GM23248 (cell line): ENCODE measurements around the gene CFAP300. TPM values are rescaled to one million over a fixed set of nuclear protein-coding genes. Genes with fewer than 3 reads are reported as not detected.

Experiments
- DNase-seq: peaks from one replicate; pipeline ENCODE4 v3.0.0-alpha.2; 2015
- H2AFZ ChIP-seq: fragments of 200-600 bp; sonication (generic); 2 replicates; pipeline ENCODE4 v1.6.1; 2016; ENCODE audit warnings: antibody characterized with exemption
- H3F3A ChIP-seq: fragments of 200-600 bp; sonication (generic); 2 replicates; pipeline ENCODE4 v1.6.1; 2016; ENCODE audit warnings: mild to moderate bottlenecking, antibody characterized with exemption, mixed run types; ENCODE audit not compliant: insufficient read depth
- H3K27ac ChIP-seq: fragments of 200-600 bp; sonication (generic); 2 replicates; pipeline ENCODE4 v1.5.1; 2016; ENCODE audit warnings: mild to moderate bottlenecking
- H3K27me3 ChIP-seq: fragments of 200-600 bp; sonication (generic); replicated peaks from 2 replicates; pipeline ENCODE4 v1.6.1; 2016; ENCODE audit warnings: mild to moderate bottlenecking; ENCODE audit not compliant: insufficient read depth
- H3K36me3 ChIP-seq: fragments of 200-600 bp; sonication (generic); 2 replicates; pipeline ENCODE4 v1.6.1; 2016; ENCODE audit warnings: low read depth, mild to moderate bottlenecking
- H3K4me1 ChIP-seq: fragments of 200-600 bp; sonication (generic); 2 replicates; pipeline ENCODE4 v1.6.1; 2016; ENCODE audit warnings: mild to moderate bottlenecking; ENCODE audit not compliant: insufficient read depth
- H3K4me2 ChIP-seq: fragments of 200-600 bp; sonication (generic); one replicate; pipeline ENCODE4 v1.6.1; 2016; ENCODE audit warnings: mild to moderate bottlenecking; ENCODE audit not compliant: unreplicated experiment
- H3K4me3 ChIP-seq: fragments of 200-600 bp; sonication (generic); 2 replicates; pipeline ENCODE4 v1.5.1; 2016; ENCODE audit warnings: mild to moderate bottlenecking
- H3K79me2 ChIP-seq: fragments of 200-600 bp; sonication (generic); 2 replicates; pipeline ENCODE4 v1.6.1; 2016; ENCODE audit warnings: mild to moderate bottlenecking; ENCODE audit not compliant: insufficient read depth
- H3K9ac ChIP-seq: fragments of 200-600 bp; sonication (generic); 2 replicates; pipeline ENCODE4 v1.6.1; 2016; ENCODE audit warnings: mild to moderate bottlenecking
- H3K9me2 ChIP-seq: fragments of 200-600 bp; sonication (generic); 2 replicates; pipeline ENCODE4 v1.6.1; 2016; ENCODE audit warnings: mixed run types, mild to moderate bottlenecking, moderate library complexity; ENCODE audit not compliant: insufficient read depth
- H3K9me3 ChIP-seq: fragments of 200-600 bp; sonication (generic); one replicate; pipeline ENCODE4 v1.6.1; 2017; ENCODE audit warnings: low read depth
- H4K20me1 ChIP-seq: fragments of 200-600 bp; sonication (generic); 2 replicates; pipeline ENCODE4 v1.6.0; 2016; ENCODE audit not compliant: insufficient read depth
- EZH2 ChIP-seq: fragments of 200-600 bp; sonication (generic); IDR thresholded peaks from 2 replicates; pipeline ENCODE4 v1.6.1; 2018; ENCODE audit warnings: antibody characterized with exemption, mild to moderate bottlenecking; ENCODE audit not compliant: insufficient read depth, poor library complexity, severe bottlenecking
- EZH2phosphoT487 ChIP-seq: fragments of 200-600 bp; sonication (generic); IDR thresholded peaks from 2 replicates; pipeline ENCODE4 v1.6.1; 2018; ENCODE audit warnings: antibody characterized with exemption, moderate library complexity, mild to moderate bottlenecking, low read depth; ENCODE audit not compliant: insufficient read depth
- WGBS, 2 experiments: methylation state at CpG; one replicate each; pipeline ENCODE4 v1.1.6; 2015 to 2017; ENCODE audit warnings: low lambda C conversion rate in 2 of 2, low coverage in 1 of 2; ENCODE audit errors: missing lambda C conversion rate in 2 of 2; 5-methylcytosine and 5-hydroxymethylcytosine counted together
- in situ Hi-C: fragments of 300-500 bp; cut with MboI; formaldehyde crosslinking; loops from 2 replicates; pipeline ENCODE4 v1.15.0; 2020
- polyA plus RNA-seq: library from polyadenylated mRNA; unstranded; fragments of >200 nt; fragmentation: Nextera tagmentation; extraction: Ambion mirVana; gene quantifications from 2 replicates; pipeline ENCODE4 v1.2.1, GENCODE V29; 2016
- total RNA-seq: library from RNA; depleted of rRNA; stranded (reverse); fragments of >200 nt; shearing (Covaris generic); gene quantifications from 2 replicates; pipeline ENCODE4 v1.2.3, GENCODE V29; 2014

The CFAP300 gene
- total and polyA plus RNA-seq, 2 experiments from 2014 or later = 7.3 to 14.0 TPM

DNA sequence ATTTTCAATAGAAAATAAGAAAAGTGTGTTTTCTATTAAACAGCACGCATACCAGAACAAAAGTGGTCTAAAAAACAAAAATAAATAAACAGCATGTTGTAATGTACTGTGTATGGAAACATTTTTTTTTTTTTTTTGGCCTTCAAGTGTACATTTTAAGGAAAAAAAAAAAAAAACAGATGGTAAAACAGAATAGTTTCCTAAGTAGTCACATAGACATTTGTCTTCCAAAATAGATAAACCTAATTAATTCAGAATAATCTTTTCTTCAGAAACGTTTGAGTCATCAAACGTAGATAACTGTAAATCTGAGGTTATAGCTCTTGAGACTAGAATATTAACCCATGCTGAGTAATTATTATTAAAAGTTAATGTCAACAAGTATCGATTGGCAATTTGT, 396 bp upstream of the CFAP300 start:
- 1 to 3% methylated on average over 4 of the region's 4 CpGs for WGBS, 2 experiments
- peaks cover 3% of the 10 kb centered on the region for H3K9me3 ChIP-seq
- no peaks in the 10 kb centered on the region for H3K36me3 ChIP-seq
- in situ Hi-C loops = no loop called here
- H3K4me3 ChIP-seq = peak overlapping the region; percentile 79
- TF ChIP-seq EZH2 (no peak), EZH2phosphoT487 (no peak)
- no peaks in the 10 kb centered on the region for H3K79me2 ChIP-seq
- H3K4me2 ChIP-seq = peak overlapping the region; percentile 99
- H3K9me2 ChIP-seq = no peaks in the 10 kb centered on the region
- peak; percentile 75 for DNase-seq
- H2AFZ ChIP-seq = peak overlapping the region; percentile 92
- no peaks in the 10 kb centered on the region for H4K20me1 ChIP-seq
- H3K27ac ChIP-seq = peak overlapping the region; percentile 79
- peaks cover 18% of the 10 kb centered on the region for H3F3A ChIP-seq
- peak overlapping the region; percentile 85 for H3K9ac ChIP-seq
- H3K4me1 ChIP-seq = peaks cover 16% of the 10 kb centered on the region; the same call in 1 of the 2 replicates
- no peaks in the 10 kb centered on the region for H3K27me3 ChIP-seq

GRCh38 chr11:102050927-102051575, 3.8 kb downstream of the CFAP300 start:
- no peaks in the 10 kb centered on the region for H4K20me1 ChIP-seq
- H3K27ac ChIP-seq = no peak overlapping the region
- H3K9ac ChIP-seq = no peak overlapping the region
- no peak overlapping the region for H2AFZ ChIP-seq
- no peak for TF ChIP-seq EZH2
- TF ChIP-seq EZH2phosphoT487 = no peak
- H3K4me1 ChIP-seq = peaks cover 16% of the 10 kb centered on the region; the same call in 1 of the 2 replicates
- H3K36me3 ChIP-seq = no peaks in the 10 kb centered on the region
- no peaks in the 10 kb centered on the region for H3K9me2 ChIP-seq
- no peak overlapping the region for H3K4me3 ChIP-seq
- H3F3A ChIP-seq = peaks cover 10% of the 10 kb centered on the region
- in situ Hi-C loops = no loop called here
- no peaks in the 10 kb centered on the region for H3K27me3 ChIP-seq
- 97 to 98% methylated on average over 5 of the region's 5 CpGs for whole genome bisulfite sequencing, 2 experiments
- H3K9me3 ChIP-seq = no peaks in the 10 kb centered on the region
- no peak for DNase-seq
- H3K4me2 ChIP-seq = no peak overlapping the region
- no peaks in the 10 kb centered on the region for H3K79me2 ChIP-seq

DNA sequence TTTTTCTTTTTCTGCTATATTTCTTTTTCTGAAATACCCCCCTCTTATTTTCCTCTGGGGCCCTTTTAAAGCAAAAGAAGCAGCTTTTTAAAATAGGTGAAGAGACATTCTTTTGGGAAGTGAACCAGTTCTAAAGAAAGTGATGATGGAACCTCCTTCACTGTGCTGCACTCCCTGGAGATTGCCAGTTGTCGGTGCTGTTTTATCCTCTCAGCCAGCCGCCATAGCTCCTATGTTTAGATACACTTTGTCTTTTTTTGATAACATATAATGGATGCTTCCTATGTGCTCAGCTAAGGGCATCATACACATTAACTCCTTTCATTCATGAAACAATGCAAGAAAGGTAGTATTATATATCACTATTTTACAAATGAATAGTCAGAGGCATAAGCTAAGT, 14.0 kb downstream of the CFAP300 start:
- H3K36me3 ChIP-seq = no peaks in the 10 kb centered on the region
- H3K27me3 ChIP-seq = no peaks in the 10 kb centered on the region
- no peaks in the 10 kb centered on the region for H3K79me2 ChIP-seq
- H3K4me1 ChIP-seq = no peaks in the 10 kb centered on the region
- H3K9me3 ChIP-seq = no peaks in the 10 kb centered on the region
- peak; percentile 30 for DNase-seq
- H4K20me1 ChIP-seq = no peaks in the 10 kb centered on the region
- H3K9ac ChIP-seq = no peak overlapping the region
- H3K4me2 ChIP-seq = no peak overlapping the region
- in situ Hi-C loops = no loop called here
- H3K9me2 ChIP-seq = no peaks in the 10 kb centered on the region
- H3K27ac ChIP-seq = no peak overlapping the region
- no peak for TF ChIP-seq EZH2
- no peak for TF ChIP-seq EZH2phosphoT487
- no peaks in the 10 kb centered on the region for H3F3A ChIP-seq
- no peak overlapping the region for H2AFZ ChIP-seq
- 35 to 52% methylated on average over 2 of the region's 2 CpGs for WGBS, 2 experiments
- H3K4me3 ChIP-seq = no peak overlapping the region

DNA sequence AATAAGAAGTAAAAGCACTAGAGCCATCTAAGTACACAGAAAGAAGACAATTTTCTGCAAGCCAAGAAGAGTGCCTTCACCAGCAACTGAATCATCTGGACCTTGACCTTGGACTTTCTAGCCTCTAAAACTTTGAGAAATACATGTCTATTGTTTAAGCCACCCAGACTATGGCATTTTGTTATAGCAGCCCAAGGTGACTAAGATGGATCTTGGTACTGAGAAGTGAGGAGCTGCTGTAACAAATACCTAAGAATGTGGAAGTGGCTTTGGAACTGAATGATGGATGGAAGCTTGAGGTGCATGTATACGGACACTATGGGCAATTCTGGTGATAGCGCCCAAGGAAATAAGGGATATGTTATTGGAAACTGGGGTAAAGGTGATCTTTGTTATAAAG, 14.9 kb downstream of the CFAP300 start:
- H3K36me3 ChIP-seq = no peaks in the 10 kb centered on the region
- H3K9me2 ChIP-seq = no peaks in the 10 kb centered on the region
- H3K4me3 ChIP-seq = no peak overlapping the region
- no peaks in the 10 kb centered on the region for H4K20me1 ChIP-seq
- H3K4me1 ChIP-seq = no peaks in the 10 kb centered on the region
- H3K9me3 ChIP-seq = no peaks in the 10 kb centered on the region
- H3K79me2 ChIP-seq = no peaks in the 10 kb centered on the region
- no peak overlapping the region for H3K9ac ChIP-seq
- in situ Hi-C loops = no loop called here
- no peak for DNase-seq
- TF ChIP-seq EZH2phosphoT487 (no peak), EZH2 (no peak)
- no peak overlapping the region for H2AFZ ChIP-seq
- H3F3A ChIP-seq = no peaks in the 10 kb centered on the region
- WGBS, 2 experiments = 92 to 100% methylated on average over 2 of the region's 2 CpGs
- H3K27me3 ChIP-seq = no peaks in the 10 kb centered on the region
- H3K27ac ChIP-seq = no peak overlapping the region
- no peak overlapping the region for H3K4me2 ChIP-seq

GRCh38 chr11:102064316-102064715, 17.1 kb downstream of the CFAP300 start:
- in situ Hi-C loops = no loop called here
- no peak overlapping the region for H3K9ac ChIP-seq

More at GRCh38 chr11:102064316-102064715, 17.1 kb downstream of the CFAP300 start:
- Histone ChIP-seq H3K4me1 (no peaks in the 10 kb centered on the region), H3K4me3 (no peak overlapping the region), H3K36me3 (no peaks in the 10 kb centered on the region), H3K79me2 (no peaks in the 10 kb centered on the region), H4K20me1 (no peaks in the 10 kb centered on the region), H3K27me3 (no peaks in the 10 kb centered on the region), H2AFZ (no peak overlapping the region), H3K4me2 (no peak overlapping the region), H3K27ac (no peak overlapping the region), H3K9me2 (no peaks in the 10 kb centered on the region), H3K9me3 (no peaks in the 10 kb centered on the region), H3F3A (no peaks in the 10 kb centered on the region)
- WGBS, 2 experiments = 91 to 97% methylated on average over 2 of the region's 2 CpGs
- TF ChIP-seq EZH2 = no peak
- TF ChIP-seq EZH2phosphoT487 = no peak
- DNase-seq = no peak
